ENCODE results near the gene OGDH. TPM values are rescaled to one million over a fixed set of nuclear protein-coding genes. Genes with fewer than 3 reads are reported as not detected.

The OGDH gene
- total and polyA plus RNA-seq, 2 of the 4 experiments (the other 2 are of a cell fraction): 47.4 to 56.5 TPM

GRCh38 chr7:44750424-44750823, 144.0 kb downstream of the OGDH start:
- H3K27ac ChIP-seq (ENCODE audit: insufficient read depth, low read length): no peak overlapping the region
- peaks cover 42% of the 10 kb centered on the region for H4K20me1 ChIP-seq (ENCODE audit: insufficient read depth, low read length)

More at GRCh38 chr7:44750424-44750823, 144.0 kb downstream of the OGDH start:
- no peak overlapping the region for H4K8ac ChIP-seq (ENCODE audit: low read depth in 2 of 2, low read length in 2 of 2)
- CTCF ChIA-PET: interaction anchor here (1.1 kb wide), 1 partner anchor 18 kb away, joined by 4 read pairs; no protein-coding TSS in a partner anchor
- no peak overlapping the region for H2BK120ac ChIP-seq (ENCODE audit: low read depth, low read length)
- H3K9me1 ChIP-seq (ENCODE audit: insufficient read depth, low read length): peaks cover 20% of the 10 kb centered on the region
- in situ Hi-C loops (cut with MboI; ENCODE audit: low sequenced_read_pairs) (no loop called here), intact Hi-C loops (cut with micrococcal nuclease) (loop anchor here (5.0 kb wide), 1 partner anchor 163 kb away; no protein-coding TSS in a partner anchor), dilution Hi-C loops (cut with HindIII; ENCODE audit: low sequenced_read_pairs, unreplicated experiment) (no loop called here)
- H2BK5ac ChIP-seq (ENCODE audit: low read depth, low read length, poor library complexity, severe bottlenecking): peak overlapping the region; percentile 12
- peak overlapping the region; percentile 39; the same call in 1 of the 2 replicates for H3K4me2 ChIP-seq (ENCODE audit: low read depth, low read length)
- no peak overlapping the region for H4K5ac ChIP-seq (ENCODE audit: low read depth, low read length)
- no peak overlapping the region for H2AK9ac ChIP-seq (replicated peaks; ENCODE audit: low read depth, low read length, poor library complexity)
- no peak overlapping the region for H3K4ac ChIP-seq (ENCODE audit: low read depth, low read length)
- no peak overlapping the region for H3K9ac ChIP-seq (ENCODE audit: low read depth, low read length)
- no peaks in the 10 kb centered on the region for H3K27me3 ChIP-seq (ENCODE audit: control insufficient read depth, insufficient read depth, low read length)
- TF ChIP-seq RAD21 (IDR thresholded peaks at IDR 0.05; ENCODE audit: low read length) (no peak), FOS (IDR thresholded peaks at IDR 0.05; ENCODE audit: low read depth, low read length) (no peak), NFE2L2 (IDR thresholded peaks at IDR 0.05; ENCODE audit: low read depth, low read length) (no peak), RCOR1 (IDR thresholded peaks at IDR 0.05; ENCODE audit: insufficient replicate concordance, low read length) (no peak), RFX5 (IDR thresholded peaks at IDR 0.05; ENCODE audit: low read depth, low read length) (no peak), POLR2A (IDR thresholded peaks at IDR 0.05; ENCODE audit: low read depth, low read length) (no peak), MXI1 (IDR thresholded peaks at IDR 0.05; ENCODE audit: borderline replicate concordance, low read depth, low read length) (no peak), CEBPB (IDR thresholded peaks at IDR 0.05; ENCODE audit: low read depth, low read length) (no peak), BHLHE40 (IDR thresholded peaks at IDR 0.05; ENCODE audit: low read depth, low read length) (no peak), CHD1 (IDR thresholded peaks at IDR 0.05; ENCODE audit: low read depth, low read length) (no peak)
- TF ChIP-seq, protein P1, sequence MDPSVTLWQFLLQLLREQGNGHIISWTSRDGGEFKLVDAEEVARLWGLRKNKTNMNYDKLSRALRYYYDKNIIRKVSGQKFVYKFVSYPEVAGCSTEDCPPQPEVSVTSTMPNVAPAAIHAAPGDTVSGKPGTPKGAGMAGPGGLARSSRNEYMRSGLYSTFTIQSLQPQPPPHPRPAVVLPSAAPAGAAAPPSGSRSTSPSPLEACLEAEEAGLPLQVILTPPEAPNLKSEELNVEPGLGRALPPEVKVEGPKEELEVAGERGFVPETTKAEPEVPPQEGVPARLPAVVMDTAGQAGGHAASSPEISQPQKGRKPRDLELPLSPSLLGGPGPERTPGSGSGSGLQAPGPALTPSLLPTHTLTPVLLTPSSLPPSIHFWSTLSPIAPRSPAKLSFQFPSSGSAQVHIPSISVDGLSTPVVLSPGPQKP (IDR thresholded peaks at IDR 0.05; ENCODE audit: borderline replicate concordance, low read depth, low read length): no peak
- no peak overlapping the region for H3K56ac ChIP-seq (ENCODE audit: extremely low read depth, insufficient read depth, low read length)
- H3K4me1 ChIP-seq (ENCODE audit: control insufficient read depth, insufficient read depth, low read length): peaks cover 22% of the 10 kb centered on the region
- H3K36me3 ChIP-seq (ENCODE audit: control insufficient read depth, insufficient read depth, low read length): peaks cover 2% of the 10 kb centered on the region; the same call in 1 of the 2 replicates
- no peak overlapping the region for H2BK15ac ChIP-seq (ENCODE audit: low read depth, low read length)
- H2AK5ac ChIP-seq (ENCODE audit: low read depth, low read length): no peak overlapping the region; the same call in 1 of the 2 replicates
- WGBS, 2 experiments (ENCODE audit: extremely low coverage in 2 of 2, insufficient read length in 1 of 2): 100% methylated on average over 2 of the region's 3 CpGs; no CpG with 5 or more reads in 1 of the 2 experiments
- no peak overlapping the region for H2BK20ac ChIP-seq (ENCODE audit: low read depth, low read length)
- H3K23ac ChIP-seq (ENCODE audit: low read depth, low read length): peak overlapping the region; percentile 68
- no peaks in the 10 kb centered on the region for H3K9me3 ChIP-seq (ENCODE audit: control insufficient read depth, insufficient read depth, low read length)
- H4K91ac ChIP-seq (ENCODE audit: insufficient read depth, low read depth, low read length): no peak overlapping the region
- H3K14ac ChIP-seq (replicated peaks; ENCODE audit: low read depth, low read length): no peak overlapping the region
- no peak overlapping the region for H2AFZ ChIP-seq (replicated peaks; ENCODE audit: low read length, poor library complexity)
- ATAC-seq (ENCODE audit: low read depth) (no peak), DNase-seq (no peak)
- no peak overlapping the region for H3K4me3 ChIP-seq (ENCODE audit: insufficient read depth, low read depth, low read length)
- POLR2A ChIA-PET (ENCODE audit: unreplicated experiment): interaction anchor here (0.7 kb wide), 1 partner anchor 47 kb away, joined by 4 read pairs; no protein-coding TSS in a partner anchor
- no peak overlapping the region for H3K18ac ChIP-seq (ENCODE audit: low read depth, low read length)
- peaks cover 26 to 64% of the 10 kb centered on the region in 2 experiments for H3K79me1 ChIP-seq (ENCODE audit: low read depth in 1 of 2, low read length in 2 of 2)
- BruUV-seq (replicated peaks): no TSS peak

Data from IMR-90 (cell line).